ENCODE data around the gene MRTO4. TPM values are rescaled to one million over a fixed set of nuclear protein-coding genes. Genes with fewer than 3 reads are reported as not detected.

MRTO4 gene
- total RNA-seq, 1 experiment from 2014 or later: 90.1 TPM

GRCh38 chr1:19203440-19203839 is 48.2 kb upstream of the MRTO4 start:
- peaks cover 6% of the 10 kb centered on the region for H3K36me3 ChIP-seq (ENCODE audit: control insufficient read depth, insufficient read depth, low read length)
- DNase-seq (ENCODE audit: low read depth, low spot score) (peak; percentile 56), ATAC-seq (peak; percentile 76)
- no peak overlapping the region for H3K4me3 ChIP-seq (ENCODE audit: low read depth in 2 of 2, low read length in 2 of 2)
- no TSS peak for BruUV-seq (replicated peaks)
- peaks cover 21% of the 10 kb centered on the region for H3K4me1 ChIP-seq (ENCODE audit: control insufficient read depth, insufficient read depth, low read length)
- H3K27me3 ChIP-seq (ENCODE audit: control insufficient read depth, insufficient read depth, low read length): no peaks in the 10 kb centered on the region
- ChIA-PET CTCF (interaction anchor here (0.7 kb wide), 1 partner anchor 543 kb away, joined by 3 read pairs; no protein-coding TSS in a partner anchor), POLR2A (no interaction called here)
- in situ Hi-C loops (cut with HindIII; ENCODE audit: low pct_unique_long_range_greater_than_20kb, low sequenced_read_pairs): no loop called here
- H3K27ac ChIP-seq (ENCODE audit: low read length): no peak overlapping the region
- TF ChIP-seq POLR2AphosphoS5 (IDR thresholded peaks at IDR 0.05; ENCODE audit: low read depth, low read length) (no peak), TCF7L2 (IDR thresholded peaks at IDR 0.05; ENCODE audit: low read depth, low read length) (no peak), SIN3A (IDR thresholded peaks at IDR 0.05; ENCODE audit: borderline replicate concordance, insufficient read depth, low read depth, low read length) (no peak), CTCF (IDR thresholded peaks at IDR 0.05) (no peak)
- TF ChIP-seq, protein P1, sequence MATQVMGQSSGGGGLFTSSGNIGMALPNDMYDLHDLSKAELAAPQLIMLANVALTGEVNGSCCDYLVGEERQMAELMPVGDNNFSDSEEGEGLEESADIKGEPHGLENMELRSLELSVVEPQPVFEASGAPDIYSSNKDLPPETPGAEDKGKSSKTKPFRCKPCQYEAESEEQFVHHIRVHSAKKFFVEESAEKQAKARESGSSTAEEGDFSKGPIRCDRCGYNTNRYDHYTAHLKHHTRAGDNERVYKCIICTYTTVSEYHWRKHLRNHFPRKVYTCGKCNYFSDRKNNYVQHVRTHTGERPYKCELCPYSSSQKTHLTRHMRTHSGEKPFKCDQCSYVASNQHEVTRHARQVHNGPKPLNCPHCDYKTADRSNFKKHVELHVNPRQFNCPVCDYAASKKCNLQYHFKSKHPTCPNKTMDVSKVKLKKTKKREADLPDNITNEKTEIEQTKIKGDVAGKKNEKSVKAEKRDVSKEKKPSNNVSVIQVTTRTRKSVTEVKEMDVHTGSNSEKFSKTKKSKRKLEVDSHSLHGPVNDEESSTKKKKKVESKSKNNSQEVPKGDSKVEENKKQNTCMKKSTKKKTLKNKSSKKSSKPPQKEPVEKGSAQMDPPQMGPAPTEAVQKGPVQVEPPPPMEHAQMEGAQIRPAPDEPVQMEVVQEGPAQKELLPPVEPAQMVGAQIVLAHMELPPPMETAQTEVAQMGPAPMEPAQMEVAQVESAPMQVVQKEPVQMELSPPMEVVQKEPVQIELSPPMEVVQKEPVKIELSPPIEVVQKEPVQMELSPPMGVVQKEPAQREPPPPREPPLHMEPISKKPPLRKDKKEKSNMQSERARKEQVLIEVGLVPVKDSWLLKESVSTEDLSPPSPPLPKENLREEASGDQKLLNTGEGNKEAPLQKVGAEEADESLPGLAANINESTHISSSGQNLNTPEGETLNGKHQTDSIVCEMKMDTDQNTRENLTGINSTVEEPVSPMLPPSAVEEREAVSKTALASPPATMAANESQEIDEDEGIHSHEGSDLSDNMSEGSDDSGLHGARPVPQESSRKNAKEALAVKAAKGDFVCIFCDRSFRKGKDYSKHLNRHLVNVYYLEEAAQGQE (IDR thresholded peaks at IDR 0.05; ENCODE audit: insufficient read depth in 1 of 2, low read depth in 2 of 2, low read length in 1 of 2): no peak
- intact Hi-C loops (cut with micrococcal nuclease; ENCODE audit: unreplicated experiment): no loop called here
- H3K9me3 ChIP-seq (ENCODE audit: control insufficient read depth, insufficient read depth, low read depth, low read length): no peaks in the 10 kb centered on the region

- Histone ChIP-seq H3K27me3 (ENCODE audit: control insufficient read depth, insufficient read depth, low read length) (no peaks in the 10 kb centered on the region), H3K4me3 (ENCODE audit: low read depth in 2 of 2, low read length in 2 of 2) (no peak overlapping the region), H3K27ac (ENCODE audit: low read length) (no peak overlapping the region), H3K36me3 (ENCODE audit: control insufficient read depth, insufficient read depth, low read length) (peaks cover 4% of the 10 kb centered on the region), H3K9me3 (ENCODE audit: control insufficient read depth, insufficient read depth, low read depth, low read length) (no peaks in the 10 kb centered on the region), H3K4me1 (ENCODE audit: control insufficient read depth, insufficient read depth, low read length) (peaks cover 21% of the 10 kb centered on the region)
- no peak for ATAC-seq
- no TSS peak for BruUV-seq (replicated peaks)
- in situ Hi-C loops (cut with HindIII; ENCODE audit: low pct_unique_long_range_greater_than_20kb, low sequenced_read_pairs): no loop called here
- intact Hi-C loops (cut with micrococcal nuclease; ENCODE audit: unreplicated experiment): no loop called here
- CTCF ChIA-PET: no interaction called here
- TF ChIP-seq, protein P1 (IDR thresholded peaks at IDR 0.05; ENCODE audit: insufficient read depth in 1 of 2, low read depth in 2 of 2, low read length in 1 of 2): no peak
- TF ChIP-seq SIN3A (IDR thresholded peaks at IDR 0.05; ENCODE audit: borderline replicate concordance, insufficient read depth, low read depth, low read length) (no peak), POLR2AphosphoS5 (IDR thresholded peaks at IDR 0.05; ENCODE audit: low read depth, low read length) (no peak), CTCF (IDR thresholded peaks at IDR 0.05) (no peak), TCF7L2 (IDR thresholded peaks at IDR 0.05; ENCODE audit: low read depth, low read length) (no peak)
- no peak for DNase-seq (ENCODE audit: low read depth, low spot score)
- POLR2A ChIA-PET: interaction anchor here (0.7 kb wide), 1 partner anchor 56 kb away, joined by 3 read pairs; no protein-coding TSS in a partner anchor
Measured at GRCh38 chr1:19204446-19205266, 46.9 kb upstream of the MRTO4 start.
